CD14-positive monocyte (primary cell): ENCODE data around the gene PKNOX2. TPM values are rescaled to one million over a fixed set of nuclear protein-coding genes. Genes with fewer than 3 reads are reported as not detected.

Experiments used
- DNase-seq, 3 donors: peaks; one replicate each; pipeline ENCODE4 v3.0.0-alpha.2; 2011 to 2022
- H2AFZ ChIP-seq: 2 replicates; pipeline ENCODE4 v1.6.0; 2012; ENCODE audit warnings: mild to moderate bottlenecking, low read depth, low read length, inconsistent platforms; ENCODE audit not compliant: insufficient read depth, poor library complexity, severe bottlenecking
- H3K27ac ChIP-seq, 2 donors: 1 replicate in 1 of 2; 2 replicates in 1 of 2; pipeline ENCODE4 v1.5.1; 2012 to 2013; ENCODE audit warnings: low read length in 2 of 2, control low read depth in 1 of 2, inconsistent platforms in 1 of 2, low read depth in 1 of 2, mild to moderate bottlenecking in 1 of 2
- H3K27me3 ChIP-seq, 2 donors: one replicate each; pipeline versions ENCODE4 v1.6.0 to v1.6.1; 2011 to 2013; ENCODE audit warnings: low read length in 2 of 2; ENCODE audit not compliant: control insufficient read depth in 2 of 2, insufficient read depth in 2 of 2
- H3K36me3 ChIP-seq, 2 donors: replicated peaks in 1 of 2; 1 replicate in 1 of 2; 2 replicates in 1 of 2; pipeline versions ENCODE4 v1.5.1 to v1.6.1; 2012 to 2013; ENCODE audit warnings: low read length in 2 of 2, control low read depth in 1 of 2, inconsistent platforms in 1 of 2, mild to moderate bottlenecking in 1 of 2; ENCODE audit not compliant: insufficient read depth in 2 of 2, control insufficient read depth in 1 of 2
- H3K4me1 ChIP-seq, 2 donors: 1 replicate in 1 of 2; 2 replicates in 1 of 2; pipeline versions ENCODE4 v1.5.1 to v1.6.1; 2012 to 2013; ENCODE audit warnings: low read length in 2 of 2, control low read depth in 1 of 2, inconsistent platforms in 1 of 2, mild to moderate bottlenecking in 1 of 2, moderate library complexity in 1 of 2; ENCODE audit not compliant: insufficient read depth in 2 of 2, control insufficient read depth in 1 of 2
- H3K4me2 ChIP-seq: replicated peaks from 2 replicates; pipeline ENCODE3; 2012; ENCODE audit warnings: low read length, moderate library complexity, mild to moderate bottlenecking; ENCODE audit not compliant: poor library complexity, severe bottlenecking; ENCODE audit errors: extremely low read depth
- H3K4me3 ChIP-seq, 3 experiments: fragments of 200-600 bp in 1 of 3; sonication (generic) in 1 of 3; replicated peaks in 1 of 3; 1 replicate in 2 of 3; 2 replicates in 1 of 3; pipeline ENCODE4 v1.5.1; 2011 to 2013; ENCODE audit warnings: low read length in 3 of 3, mild to moderate bottlenecking in 3 of 3, control low read depth in 2 of 3, low read depth in 2 of 3, inconsistent platforms in 1 of 3, moderate library complexity in 1 of 3
- H3K79me2 ChIP-seq: 2 replicates; pipeline ENCODE4 v1.6.0; 2012; ENCODE audit warnings: mild to moderate bottlenecking, control low read depth, inconsistent platforms, low read length, moderate library complexity; ENCODE audit not compliant: insufficient read depth
- H3K9ac ChIP-seq: 2 replicates; pipeline ENCODE4 v1.6.0; 2017; ENCODE audit warnings: low read length, mild to moderate bottlenecking; ENCODE audit not compliant: insufficient read depth, poor library complexity, severe bottlenecking
- H3K9me3 ChIP-seq, 2 donors: replicated peaks in 1 of 2; 1 replicate in 1 of 2; 2 replicates in 1 of 2; pipeline versions ENCODE4 v1.5.1 to v1.6.1; 2012 to 2013; ENCODE audit warnings: low read length in 2 of 2, control low read depth in 1 of 2; ENCODE audit not compliant: control insufficient read depth in 1 of 2, insufficient read depth in 1 of 2
- H4K20me1 ChIP-seq: 2 replicates; pipeline ENCODE4 v1.6.0; 2012; ENCODE audit warnings: mild to moderate bottlenecking, low read length, control low read depth, moderate library complexity; ENCODE audit not compliant: insufficient read depth
- H3K27ac Mint-ChIP-seq, 7 donors: one replicate each; pipeline ENCODE4 v1.8.0; 2020; ENCODE audit warnings: mild to moderate bottlenecking in 7 of 7, mixed read lengths in 7 of 7, moderate library complexity in 6 of 7, inconsistent platforms in 2 of 7
- H3K27me3 Mint-ChIP-seq, 3 donors: one replicate each; pipeline ENCODE4 v1.8.0; 2021 to 2022; ENCODE audit warnings: low read depth in 3 of 3, mild to moderate bottlenecking in 3 of 3, mixed read lengths in 3 of 3, moderate library complexity in 3 of 3, inconsistent platforms in 1 of 3
- H3K36me3 Mint-ChIP-seq, 2 donors: one replicate each; pipeline ENCODE4 v1.8.0; 2020; ENCODE audit warnings: mixed read lengths in 2 of 2, inconsistent platforms in 1 of 2, mild to moderate bottlenecking in 1 of 2
- H3K4me1 Mint-ChIP-seq: one replicate; pipeline ENCODE4 v1.8.0; 2020; ENCODE audit warnings: mild to moderate bottlenecking, mixed read lengths
- H3K4me3 Mint-ChIP-seq, 2 donors: one replicate each; pipeline ENCODE4 v1.8.0; 2020; ENCODE audit warnings: mild to moderate bottlenecking in 2 of 2, mixed read lengths in 2 of 2, moderate library complexity in 1 of 2
- H3K9me3 Mint-ChIP-seq, 7 donors: one replicate each; pipeline ENCODE4 v1.8.0; 2020 to 2022; ENCODE audit warnings: mixed read lengths in 7 of 7, mild to moderate bottlenecking in 6 of 7, moderate library complexity in 6 of 7, inconsistent platforms in 2 of 7
- WGBS: methylation state at CpG from one replicate; pipeline ENCODE4 v1.1.5; 2013; ENCODE audit warnings: missing lambda C conversion rate; ENCODE audit not compliant: insufficient coverage; 5-methylcytosine and 5-hydroxymethylcytosine counted together
- intact Hi-C, 2 donors: fragments of 100-400 bp; cut with micrococcal nuclease; formaldehyde crosslinking; loops; one replicate each; pipeline versions ENCODE4 v1.15.0 to v1.15.1; 2023
- polyA plus RNA-seq, 3 donors: library from polyadenylated mRNA; depleted of rRNA in 1 of 3; unstranded in 2 of 3; stranded (reverse) in 1 of 3; fragments of 300-500 nt in 2 of 3; fragments of >200 nt in 1 of 3; fragmentation: Illumina TruSeq in 2 of 3; gene quantifications; 1 replicate in 2 of 3; 2 replicates in 1 of 3; pipeline ENCODE4 v1.2.3, GENCODE V29; 2012 to 2021
- TF ChIP-seq, protein P1 (sequence below): fragments of 200-600 bp; IDR thresholded peaks from one replicate; pipeline ENCODE4 v1.8.0; 2022; ENCODE audit warnings: antibody characterized with exemption, mild to moderate bottlenecking

PKNOX2 gene
- polyA plus RNA-seq, 3 donors = not detected

DNA sequence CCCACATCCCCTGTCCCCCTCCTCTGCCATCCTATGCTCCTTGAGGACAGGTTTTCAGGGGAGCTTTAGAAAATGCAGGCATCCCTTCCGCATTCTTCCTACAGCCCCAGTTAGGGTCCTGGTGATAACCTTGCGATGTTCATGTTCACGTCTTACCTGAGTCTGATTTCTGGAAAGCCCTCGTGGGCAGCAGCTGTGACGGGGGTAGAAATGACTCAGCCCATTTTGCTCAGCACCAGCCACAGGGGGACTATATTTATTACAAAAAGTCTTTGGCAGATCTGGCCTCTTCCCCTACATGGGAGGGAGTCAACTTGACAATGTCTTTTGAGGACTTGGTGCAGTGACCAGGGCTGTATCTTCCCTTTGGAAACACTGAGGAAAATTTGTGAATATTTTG, 12.3 kb downstream of the PKNOX2 start:
- Histone ChIP-seq H3K4me3 (no peak overlapping the region), H4K20me1 (no peaks in the 10 kb centered on the region), H2AFZ (no peak overlapping the region), H3K9ac (no peak overlapping the region), H3K4me2 (no peak overlapping the region), H3K27ac (no peak overlapping the region), H3K9me3 (no peaks in the 10 kb centered on the region), H3K36me3 (no peaks in the 10 kb centered on the region), H3K4me1 (no peaks in the 10 kb centered on the region), H3K79me2 (no peaks in the 10 kb centered on the region), H3K27me3 (peaks cover 3 to 13% of the 10 kb centered on the region in 2 donors)
- H3K36me3 Mint-ChIP-seq = no peaks in the 10 kb centered on the region
- H3K4me3 Mint-ChIP-seq = peak overlapping the region in 1 of 2 donors; percentile 12
- H3K4me1 Mint-ChIP-seq = no peaks in the 10 kb centered on the region
- no peak for DNase-seq
- no peak overlapping the region for H3K27ac Mint-ChIP-seq
- TF ChIP-seq, protein P1, sequence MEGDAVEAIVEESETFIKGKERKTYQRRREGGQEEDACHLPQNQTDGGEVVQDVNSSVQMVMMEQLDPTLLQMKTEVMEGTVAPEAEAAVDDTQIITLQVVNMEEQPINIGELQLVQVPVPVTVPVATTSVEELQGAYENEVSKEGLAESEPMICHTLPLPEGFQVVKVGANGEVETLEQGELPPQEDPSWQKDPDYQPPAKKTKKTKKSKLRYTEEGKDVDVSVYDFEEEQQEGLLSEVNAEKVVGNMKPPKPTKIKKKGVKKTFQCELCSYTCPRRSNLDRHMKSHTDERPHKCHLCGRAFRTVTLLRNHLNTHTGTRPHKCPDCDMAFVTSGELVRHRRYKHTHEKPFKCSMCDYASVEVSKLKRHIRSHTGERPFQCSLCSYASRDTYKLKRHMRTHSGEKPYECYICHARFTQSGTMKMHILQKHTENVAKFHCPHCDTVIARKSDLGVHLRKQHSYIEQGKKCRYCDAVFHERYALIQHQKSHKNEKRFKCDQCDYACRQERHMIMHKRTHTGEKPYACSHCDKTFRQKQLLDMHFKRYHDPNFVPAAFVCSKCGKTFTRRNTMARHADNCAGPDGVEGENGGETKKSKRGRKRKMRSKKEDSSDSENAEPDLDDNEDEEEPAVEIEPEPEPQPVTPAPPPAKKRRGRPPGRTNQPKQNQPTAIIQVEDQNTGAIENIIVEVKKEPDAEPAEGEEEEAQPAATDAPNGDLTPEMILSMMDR = no peak
- intact Hi-C loops = no loop called here
- 90% methylated on average over 3 of the region's 5 CpGs for WGBS
- peaks cover 0 to 2% (median 0%) of the 10 kb centered on the region in 7 donors for H3K9me3 Mint-ChIP-seq
- H3K27me3 Mint-ChIP-seq = peaks cover 15 to 50% (median 26%) of the 10 kb centered on the region in 3 donors

DNA sequence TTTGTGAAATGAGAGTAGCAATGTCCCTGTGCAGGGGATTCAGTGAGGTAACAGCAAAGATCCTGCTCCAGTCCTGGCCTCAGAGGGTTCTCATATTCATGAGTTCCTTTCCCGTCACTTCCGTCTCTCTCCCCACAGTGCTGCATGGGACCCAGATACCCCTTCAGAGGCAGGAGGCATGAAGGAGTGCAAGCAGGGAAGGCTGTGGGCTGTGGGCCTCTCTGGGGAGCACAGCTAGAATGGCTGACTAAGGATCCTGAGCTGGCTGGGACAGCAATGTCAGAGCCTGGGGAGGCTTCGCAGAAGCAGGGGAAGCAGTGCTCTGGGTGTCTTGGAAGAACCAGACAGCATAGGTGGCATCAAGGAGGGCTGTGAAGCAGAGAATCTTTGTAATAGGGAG, 13.0 kb downstream of the PKNOX2 start:
- peaks cover 3 to 11% of the 10 kb centered on the region in 2 donors for H3K27me3 ChIP-seq
- no peaks in the 10 kb centered on the region for H4K20me1 ChIP-seq
- H3K4me3 ChIP-seq = no peak overlapping the region
- Mint-ChIP-seq H3K4me3 (no peak overlapping the region), H3K27ac (no peak overlapping the region), H3K4me1 (no peaks in the 10 kb centered on the region), H3K36me3 (no peaks in the 10 kb centered on the region), H3K9me3 (peaks cover 0 to 2% (median 0%) of the 10 kb centered on the region in 7 donors), H3K27me3 (peaks cover 15 to 50% (median 25%) of the 10 kb centered on the region in 3 donors)
- H2AFZ ChIP-seq = no peak overlapping the region
- H3K36me3 ChIP-seq = no peaks in the 10 kb centered on the region
- intact Hi-C loops = no loop called here
- H3K4me1 ChIP-seq = no peaks in the 10 kb centered on the region
- H3K4me2 ChIP-seq = no peak overlapping the region
- no peak overlapping the region for H3K27ac ChIP-seq
- no peak for DNase-seq
- no peak overlapping the region for H3K9ac ChIP-seq
- no peaks in the 10 kb centered on the region for H3K9me3 ChIP-seq
- TF ChIP-seq, protein P1 = no peak
- no peaks in the 10 kb centered on the region for H3K79me2 ChIP-seq
- 92% methylated on average over 1 of the region's 3 CpGs for WGBS
